Measurements from ENCODE around the gene CCKAR.

Gene CCKAR

DNA sequence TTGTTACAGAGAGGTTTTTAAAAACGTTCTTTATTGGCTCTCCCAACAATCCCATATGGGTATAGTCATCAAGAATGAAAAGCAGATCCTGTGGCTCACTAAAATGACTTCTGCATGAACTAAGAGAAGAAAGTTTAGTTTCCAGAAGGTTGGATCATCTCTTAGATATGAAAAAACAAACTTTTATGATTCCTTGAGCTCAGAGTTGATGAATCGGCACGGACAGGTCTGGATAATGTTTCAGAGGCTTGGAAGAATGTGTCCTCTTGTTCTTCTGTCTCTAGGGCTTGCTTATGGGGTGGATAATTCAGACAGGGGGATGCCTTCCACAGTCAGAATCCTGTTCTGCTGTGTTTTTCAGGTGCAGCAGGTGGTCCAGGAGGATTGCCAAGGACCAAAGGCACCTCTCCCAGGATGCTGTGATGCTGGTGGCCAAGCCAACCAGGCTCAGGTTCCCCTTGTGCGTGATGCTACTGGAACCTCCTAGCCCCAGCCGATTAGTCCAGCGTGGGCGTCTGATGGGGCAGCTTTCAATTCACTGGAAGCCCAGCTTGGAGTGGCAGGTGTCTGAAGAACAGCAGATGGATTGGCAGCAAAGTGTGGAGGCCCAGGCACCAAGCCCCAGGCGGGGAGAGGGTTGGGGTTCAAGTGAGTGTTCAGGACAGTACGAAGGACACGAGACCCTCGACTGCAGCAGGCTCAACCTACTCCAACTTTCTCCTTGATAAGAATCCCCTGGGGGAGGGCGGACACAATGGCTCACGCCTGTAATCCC lies 30.3 kb downstream of the CCKAR start:
- Histone ChIP-seq H3K18ac (ENCODE audit: low read length) (no peak overlapping the region), H3K4me1 (ENCODE audit: control insufficient read depth in 2 of 2, insufficient read depth in 1 of 2, low read depth in 1 of 2, low read length in 2 of 2) (no peaks in the 10 kb centered on the region), H3K23ac (ENCODE audit: low read depth, low read length, poor library complexity) (no peak overlapping the region), H2BK12ac (ENCODE audit: low read length) (no peak overlapping the region), H3K36me3 (replicated peaks in 1 of 2; ENCODE audit: control insufficient read depth in 2 of 2, insufficient read depth in 2 of 2, low read length in 2 of 2) (no peaks in the 10 kb centered on the region), H3K9me3 (replicated peaks in 1 of 2; ENCODE audit: control insufficient read depth in 2 of 2, insufficient read depth in 1 of 2, low read depth in 1 of 2, low read length in 2 of 2) (no peaks in the 10 kb centered on the region), H3K9ac (ENCODE audit: low read depth, low read length, poor library complexity) (no peak overlapping the region), H2BK15ac (ENCODE audit: low read length) (no peak overlapping the region), H4K8ac (ENCODE audit: low read depth, low read length) (no peak overlapping the region), H3K4me3 (ENCODE audit: low read length in 2 of 2) (no peak overlapping the region), H2BK120ac (ENCODE audit: low read depth, low read length) (no peak overlapping the region), H3K79me1 (ENCODE audit: low read depth, low read length) (no peaks in the 10 kb centered on the region), H4K91ac (ENCODE audit: low read depth, low read length, poor library complexity) (no peak overlapping the region), H2BK5ac (ENCODE audit: low read length) (no peak overlapping the region), H3K27ac (replicated peaks; ENCODE audit: low read length) (no peak overlapping the region), H3K14ac (ENCODE audit: low read length) (no peak overlapping the region), H3K27me3 (ENCODE audit: control insufficient read depth in 3 of 3, insufficient read depth in 3 of 3, low read depth in 1 of 3, low read length in 3 of 3) (no peaks in the 10 kb centered on the region), H2AK5ac (ENCODE audit: low read depth, low read length) (no peak overlapping the region), H2AFZ (ENCODE audit: low read length) (no peak overlapping the region), H3K4ac (ENCODE audit: low read length) (no peak overlapping the region), H3K4me2 (ENCODE audit: insufficient read depth, low read length, poor library complexity, severe bottlenecking) (no peak overlapping the region)
- no peak for DNase-seq (ENCODE audit: low spot score)
- no CpG with 5 or more reads among the region's 13 CpGs for whole genome bisulfite sequencing, 2 donors (ENCODE audit: extremely low coverage in 2 of 2, insufficient read length in 2 of 2, insufficient replicate concordance in 1 of 2)

DNA sequence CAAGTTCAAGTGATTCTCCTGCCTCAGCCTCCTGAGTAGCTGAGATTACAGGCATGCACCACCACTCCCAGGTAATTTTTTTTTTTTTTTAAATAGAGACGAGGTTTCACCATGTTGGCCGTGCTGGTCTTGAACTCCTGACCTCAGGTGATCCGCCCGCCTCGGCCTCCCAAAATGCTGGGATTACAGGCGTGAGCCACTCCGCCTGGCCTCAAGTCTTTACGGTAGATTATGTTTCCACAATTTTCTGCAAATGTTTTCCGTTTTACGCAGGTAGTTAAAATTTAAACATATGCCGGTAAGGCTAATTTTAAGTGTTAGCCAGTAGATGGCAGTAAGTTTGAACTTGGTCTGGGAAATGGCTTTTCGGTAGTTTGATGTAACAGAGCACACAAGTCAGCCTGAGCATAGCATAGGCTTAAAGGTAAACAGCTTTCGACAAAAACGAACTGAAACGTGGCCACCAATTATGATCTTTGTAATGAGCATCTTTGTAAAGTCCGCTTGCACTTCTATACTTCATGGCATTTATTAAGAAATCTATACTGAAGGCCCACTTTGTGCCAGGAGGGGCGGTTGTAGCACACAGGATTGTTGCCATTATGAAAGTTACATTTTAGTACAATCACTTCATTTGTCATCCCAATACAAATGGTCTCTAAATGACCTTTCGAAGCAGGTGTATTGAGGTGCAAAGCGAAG lies 31.1 kb downstream of the CCKAR start:
- Histone ChIP-seq H2BK15ac (ENCODE audit: low read length) (no peak overlapping the region), H4K8ac (ENCODE audit: low read depth, low read length) (no peak overlapping the region), H2BK120ac (ENCODE audit: low read depth, low read length) (no peak overlapping the region), H3K4me3 (ENCODE audit: low read length in 2 of 2) (no peak overlapping the region), H3K18ac (ENCODE audit: low read length) (no peak overlapping the region), H2BK12ac (ENCODE audit: low read length) (no peak overlapping the region), H3K14ac (ENCODE audit: low read length) (no peak overlapping the region), H2AFZ (ENCODE audit: low read length) (peak overlapping the region; percentile 23), H4K91ac (ENCODE audit: low read depth, low read length, poor library complexity) (no peak overlapping the region), H3K4me2 (ENCODE audit: insufficient read depth, low read length, poor library complexity, severe bottlenecking) (no peak overlapping the region), H2BK5ac (ENCODE audit: low read length) (no peak overlapping the region), H3K4ac (ENCODE audit: low read length) (no peak overlapping the region), H3K27me3 (ENCODE audit: control insufficient read depth in 3 of 3, insufficient read depth in 3 of 3, low read depth in 1 of 3, low read length in 3 of 3) (no peaks in the 10 kb centered on the region), H3K4me1 (ENCODE audit: control insufficient read depth in 2 of 2, insufficient read depth in 1 of 2, low read depth in 1 of 2, low read length in 2 of 2) (no peaks in the 10 kb centered on the region), H3K9ac (ENCODE audit: low read depth, low read length, poor library complexity) (no peak overlapping the region), H3K27ac (replicated peaks; ENCODE audit: low read length) (no peak overlapping the region), H3K9me3 (replicated peaks in 1 of 2; ENCODE audit: control insufficient read depth in 2 of 2, insufficient read depth in 1 of 2, low read depth in 1 of 2, low read length in 2 of 2) (no peaks in the 10 kb centered on the region), H3K79me1 (ENCODE audit: low read depth, low read length) (no peaks in the 10 kb centered on the region), H3K23ac (ENCODE audit: low read depth, low read length, poor library complexity) (no peak overlapping the region), H3K36me3 (replicated peaks in 1 of 2; ENCODE audit: control insufficient read depth in 2 of 2, insufficient read depth in 2 of 2, low read length in 2 of 2) (no peaks in the 10 kb centered on the region), H2AK5ac (ENCODE audit: low read depth, low read length) (no peak overlapping the region)
- DNase-seq (ENCODE audit: low spot score), result peak; percentile 5
- no CpG with 5 or more reads among the region's 19 CpGs for WGBS, 2 donors (ENCODE audit: extremely low coverage in 2 of 2, insufficient read length in 2 of 2, insufficient replicate concordance in 1 of 2)

DNA sequence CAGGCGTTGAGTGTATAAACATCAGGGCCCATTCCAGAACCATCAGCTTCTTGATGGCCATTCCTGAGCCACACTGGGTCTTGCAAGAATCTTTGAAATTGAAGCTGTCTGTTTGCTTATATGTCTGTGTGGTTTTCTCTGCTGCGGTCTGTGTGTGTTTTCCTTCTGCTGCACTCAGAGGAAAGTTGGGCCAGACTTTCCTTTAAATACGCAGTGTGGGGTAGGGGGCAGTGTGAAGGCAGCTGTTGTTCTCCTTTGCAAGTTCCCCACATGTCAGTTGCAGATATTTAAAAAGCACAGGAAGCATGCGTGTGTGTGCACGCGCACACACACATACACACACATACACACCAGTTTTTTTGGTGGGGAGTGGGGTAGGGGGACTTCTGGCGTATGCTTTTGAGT lies 32.1 kb downstream of the CCKAR start:
- no peak overlapping the region for H4K8ac ChIP-seq (ENCODE audit: low read depth, low read length)
- H3K9me3 ChIP-seq (replicated peaks in 1 of 2; ENCODE audit: control insufficient read depth in 2 of 2, insufficient read depth in 1 of 2, low read depth in 1 of 2, low read length in 2 of 2), result no peaks in the 10 kb centered on the region
- no peak for DNase-seq (ENCODE audit: low spot score)
- H3K27me3 ChIP-seq (ENCODE audit: control insufficient read depth in 3 of 3, insufficient read depth in 3 of 3, low read depth in 1 of 3, low read length in 3 of 3), result no peaks in the 10 kb centered on the region
- no peak overlapping the region for H3K4me3 ChIP-seq (ENCODE audit: low read length in 2 of 2)
- peak overlapping the region; percentile 16 for H2AFZ ChIP-seq (ENCODE audit: low read length)
- H3K27ac ChIP-seq (replicated peaks; ENCODE audit: low read length), result no peak overlapping the region
- H3K9ac ChIP-seq (ENCODE audit: low read depth, low read length, poor library complexity), result no peak overlapping the region
- no CpG with 5 or more reads among the region's 7 CpGs for WGBS, 2 donors (ENCODE audit: extremely low coverage in 2 of 2, insufficient read length in 2 of 2, insufficient replicate concordance in 1 of 2)
- H3K14ac ChIP-seq (ENCODE audit: low read length), result no peak overlapping the region
- no peaks in the 10 kb centered on the region for H3K36me3 ChIP-seq (replicated peaks in 1 of 2; ENCODE audit: control insufficient read depth in 2 of 2, insufficient read depth in 2 of 2, low read length in 2 of 2)
- H4K91ac ChIP-seq (ENCODE audit: low read depth, low read length, poor library complexity), result no peak overlapping the region
- H2BK12ac ChIP-seq (ENCODE audit: low read length), result no peak overlapping the region
- no peak overlapping the region for H2BK120ac ChIP-seq (ENCODE audit: low read depth, low read length)
- H3K4me2 ChIP-seq (ENCODE audit: insufficient read depth, low read length, poor library complexity, severe bottlenecking), result no peak overlapping the region
- H3K23ac ChIP-seq (ENCODE audit: low read depth, low read length, poor library complexity), result no peak overlapping the region
- H3K18ac ChIP-seq (ENCODE audit: low read length), result no peak overlapping the region
- H2BK15ac ChIP-seq (ENCODE audit: low read length), result no peak overlapping the region
- H3K4ac ChIP-seq (ENCODE audit: low read length), result no peak overlapping the region
- no peaks in the 10 kb centered on the region for H3K4me1 ChIP-seq (ENCODE audit: control insufficient read depth in 2 of 2, insufficient read depth in 1 of 2, low read depth in 1 of 2, low read length in 2 of 2)
- no peak overlapping the region for H2AK5ac ChIP-seq (ENCODE audit: low read depth, low read length)
- no peaks in the 10 kb centered on the region for H3K79me1 ChIP-seq (ENCODE audit: low read depth, low read length)
- no peak overlapping the region for H2BK5ac ChIP-seq (ENCODE audit: low read length)

DNA sequence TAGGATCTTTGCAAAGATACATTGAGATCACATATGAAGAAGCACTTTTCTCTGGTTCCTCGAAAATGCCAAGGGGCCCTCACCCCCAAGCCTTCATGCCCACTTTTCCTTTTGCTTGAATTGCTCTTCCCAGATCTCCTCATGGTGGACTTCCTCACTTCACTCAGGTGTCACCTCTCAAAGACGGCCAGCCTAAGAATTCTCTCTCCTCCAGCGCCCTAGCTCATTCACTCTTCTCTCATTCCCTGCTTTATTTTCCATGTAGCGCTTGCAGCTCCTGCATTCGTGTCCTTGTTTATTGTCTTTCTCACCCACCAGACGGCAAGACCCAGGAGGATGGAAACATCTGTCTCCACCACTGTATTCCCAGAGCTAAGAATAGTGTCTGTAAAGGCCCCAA lies 32.9 kb downstream of the CCKAR start:
- H3K27ac ChIP-seq (replicated peaks; ENCODE audit: low read length), result no peak overlapping the region
- H3K4ac ChIP-seq (ENCODE audit: low read length), result no peak overlapping the region
- no peak overlapping the region for H4K91ac ChIP-seq (ENCODE audit: low read depth, low read length, poor library complexity)
- no peak overlapping the region for H3K4me2 ChIP-seq (ENCODE audit: insufficient read depth, low read length, poor library complexity, severe bottlenecking)
- no peaks in the 10 kb centered on the region for H3K27me3 ChIP-seq (ENCODE audit: control insufficient read depth in 3 of 3, insufficient read depth in 3 of 3, low read depth in 1 of 3, low read length in 3 of 3)
- no peak overlapping the region for H3K23ac ChIP-seq (ENCODE audit: low read depth, low read length, poor library complexity)
- no peak overlapping the region for H2BK15ac ChIP-seq (ENCODE audit: low read length)
- H2BK12ac ChIP-seq (ENCODE audit: low read length), result no peak overlapping the region
- no CpG with 5 or more reads among the region's 6 CpGs for WGBS, 2 donors (ENCODE audit: extremely low coverage in 2 of 2, insufficient read length in 2 of 2, insufficient replicate concordance in 1 of 2)
- no peak for DNase-seq (ENCODE audit: low spot score)
- no peak overlapping the region for H3K18ac ChIP-seq (ENCODE audit: low read length)
- H2AFZ ChIP-seq (ENCODE audit: low read length), result no peak overlapping the region
- no peak overlapping the region for H3K14ac ChIP-seq (ENCODE audit: low read length)
- no peak overlapping the region for H2AK5ac ChIP-seq (ENCODE audit: low read depth, low read length)
- H3K36me3 ChIP-seq (replicated peaks in 1 of 2; ENCODE audit: control insufficient read depth in 2 of 2, insufficient read depth in 2 of 2, low read length in 2 of 2), result no peaks in the 10 kb centered on the region
- no peak overlapping the region for H3K9ac ChIP-seq (ENCODE audit: low read depth, low read length, poor library complexity)
- H3K9me3 ChIP-seq (replicated peaks in 1 of 2; ENCODE audit: control insufficient read depth in 2 of 2, insufficient read depth in 1 of 2, low read depth in 1 of 2, low read length in 2 of 2), result no peaks in the 10 kb centered on the region
- no peak overlapping the region for H4K8ac ChIP-seq (ENCODE audit: low read depth, low read length)
- no peaks in the 10 kb centered on the region for H3K79me1 ChIP-seq (ENCODE audit: low read depth, low read length)
- H3K4me1 ChIP-seq (ENCODE audit: control insufficient read depth in 2 of 2, insufficient read depth in 1 of 2, low read depth in 1 of 2, low read length in 2 of 2), result no peaks in the 10 kb centered on the region
- no peak overlapping the region for H2BK120ac ChIP-seq (ENCODE audit: low read depth, low read length)
- no peak overlapping the region for H3K4me3 ChIP-seq (ENCODE audit: low read length in 2 of 2)
- no peak overlapping the region for H2BK5ac ChIP-seq (ENCODE audit: low read length)

All from neuronal stem cell (in vitro differentiated cells).